ENCODE results near the gene ATG4C.

DNA sequence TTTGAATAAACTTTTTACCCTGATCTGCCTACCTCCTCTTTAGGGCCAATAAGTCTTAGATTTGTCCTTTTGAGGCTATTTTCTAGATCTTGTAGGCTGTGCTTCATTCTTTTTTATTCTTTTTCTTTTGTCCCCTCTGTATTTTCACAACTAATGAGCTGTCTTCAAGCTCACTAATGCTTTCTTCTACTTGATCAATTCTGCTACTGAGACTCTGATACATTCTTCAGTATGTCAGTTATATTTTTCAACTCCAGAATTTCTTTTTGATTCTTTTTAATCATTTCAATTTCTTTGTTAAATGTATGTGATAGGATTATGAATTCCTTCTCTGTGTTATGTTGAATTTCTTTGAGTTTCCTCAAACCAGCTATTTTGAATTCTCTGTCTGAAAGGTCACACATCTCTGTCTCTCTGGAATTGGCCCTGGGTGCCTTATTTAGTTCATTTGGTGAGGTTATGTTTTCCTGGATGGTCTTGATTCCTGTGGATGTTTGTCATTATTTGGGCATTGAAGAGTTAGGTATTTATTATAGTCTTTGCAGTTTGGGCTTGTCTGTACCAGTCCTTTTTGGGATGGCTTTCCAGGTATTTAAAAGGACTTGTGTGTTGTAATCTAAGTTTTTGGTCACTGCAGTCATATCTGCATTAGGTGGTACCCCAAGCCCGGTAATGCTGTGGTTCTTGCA lies 11.2 kb upstream of the ATG4C start:
- TF ChIP-seq POLR2A (IDR thresholded peaks at IDR 0.05) (no peak), POLR2AphosphoS5 (IDR thresholded peaks at IDR 0.05) (no peak)
- TF ChIP-seq, protein P1, sequence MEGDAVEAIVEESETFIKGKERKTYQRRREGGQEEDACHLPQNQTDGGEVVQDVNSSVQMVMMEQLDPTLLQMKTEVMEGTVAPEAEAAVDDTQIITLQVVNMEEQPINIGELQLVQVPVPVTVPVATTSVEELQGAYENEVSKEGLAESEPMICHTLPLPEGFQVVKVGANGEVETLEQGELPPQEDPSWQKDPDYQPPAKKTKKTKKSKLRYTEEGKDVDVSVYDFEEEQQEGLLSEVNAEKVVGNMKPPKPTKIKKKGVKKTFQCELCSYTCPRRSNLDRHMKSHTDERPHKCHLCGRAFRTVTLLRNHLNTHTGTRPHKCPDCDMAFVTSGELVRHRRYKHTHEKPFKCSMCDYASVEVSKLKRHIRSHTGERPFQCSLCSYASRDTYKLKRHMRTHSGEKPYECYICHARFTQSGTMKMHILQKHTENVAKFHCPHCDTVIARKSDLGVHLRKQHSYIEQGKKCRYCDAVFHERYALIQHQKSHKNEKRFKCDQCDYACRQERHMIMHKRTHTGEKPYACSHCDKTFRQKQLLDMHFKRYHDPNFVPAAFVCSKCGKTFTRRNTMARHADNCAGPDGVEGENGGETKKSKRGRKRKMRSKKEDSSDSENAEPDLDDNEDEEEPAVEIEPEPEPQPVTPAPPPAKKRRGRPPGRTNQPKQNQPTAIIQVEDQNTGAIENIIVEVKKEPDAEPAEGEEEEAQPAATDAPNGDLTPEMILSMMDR (IDR thresholded peaks at IDR 0.05), result no peak

Data from prostate gland (tissue), 2 donors.